Upper lobe of right lung (tissue), 1 donor: ENCODE data around the gene NUFIP2. TPM values are rescaled to one million over a fixed set of nuclear protein-coding genes. Genes with fewer than 3 reads are reported as not detected.
A peak's percentile ranks its signal among the peaks of the same experiment; 100 is the strongest.

Experiments
- ATAC-seq: fragments of 200-7000 bp; cut with Tn5 transposase; one replicate; pipeline ENCODE4 v1.9.1; 2020; ENCODE audit warnings: mild to moderate bottlenecking, moderate library complexity
- DNase-seq: peaks from one replicate; pipeline ENCODE4 v3.0.0-alpha.2; 2020
- H3K27ac ChIP-seq: fragments of 200-600 bp; one replicate; pipeline ENCODE4 v1.8.0; 2022
- H3K27me3 ChIP-seq: fragments of 200-600 bp; one replicate; pipeline ENCODE4 v1.8.0; 2022; ENCODE audit warnings: mild to moderate bottlenecking
- H3K36me3 ChIP-seq: fragments of 200-600 bp; one replicate; pipeline ENCODE4 v1.8.0; 2022
- H3K4me1 ChIP-seq: fragments of 200-600 bp; one replicate; pipeline ENCODE4 v1.8.0; 2022
- H3K4me3 ChIP-seq: fragments of 200-600 bp; one replicate; pipeline ENCODE4 v1.8.0; 2022; ENCODE audit warnings: mild to moderate bottlenecking
- H3K9me3 ChIP-seq: fragments of 200-600 bp; one replicate; pipeline ENCODE4 v1.8.0; 2022
- CTCF ChIP-seq: fragments of 200-600 bp; IDR thresholded peaks from one replicate; pipeline ENCODE4 v1.8.0; 2022; ENCODE audit warnings: antibody characterized with exemption
- intact Hi-C: fragments of 100-400 bp; cut with DNase I; formaldehyde crosslinking; loops from one replicate; pipeline ENCODE4 v1.11.0; 2022
- total RNA-seq: library from RNA; stranded (reverse); fragmentation: NEBNext Ultra II Directional; extraction: Animal tissue kit (Norgen Biotek cat#: 25700); gene quantifications from one replicate; pipeline ENCODE4 v1.2.1, GENCODE V29; 2021
- donor health status: DM: no; HTN: yes; CAD: no; lungs with severe emphysema.

The NUFIP2 gene
- total RNA-seq, 1 donor from 2014 or later, result 51.5 TPM

- H3K36me3 ChIP-seq, result no peaks in the 10 kb centered on the region
- intact Hi-C loops, result loop anchor here (5.0 kb wide), 1 partner anchor 68 kb away; no protein-coding TSS in a partner anchor
- no peak for ATAC-seq
Observed at GRCh38 chr17:29215174-29215573, 78.8 kb downstream of the NUFIP2 start.

GRCh38 chr17:29214215-29215146 lies 79.5 kb downstream of the NUFIP2 start:
- no peak for DNase-seq
- intact Hi-C loops, result loop anchor here (5.0 kb wide), 1 partner anchor 67 kb away; no protein-coding TSS in a partner anchor
- no peak overlapping the region for H3K27ac ChIP-seq
- peaks cover 4% of the 10 kb centered on the region for H3K4me1 ChIP-seq
- ATAC-seq, result peak; percentile 82
- no peak for TF ChIP-seq CTCF
- no peaks in the 10 kb centered on the region for H3K36me3 ChIP-seq
- no peak overlapping the region for H3K4me3 ChIP-seq
- H3K27me3 ChIP-seq, result no peaks in the 10 kb centered on the region
- H3K9me3 ChIP-seq, result no peaks in the 10 kb centered on the region

More at GRCh38 chr17:29215174-29215573, 78.8 kb downstream of the NUFIP2 start:
- Histone ChIP-seq H3K4me3 (no peak overlapping the region), H3K9me3 (no peaks in the 10 kb centered on the region), H3K27me3 (no peaks in the 10 kb centered on the region), H3K4me1 (peaks cover 6% of the 10 kb centered on the region), H3K27ac (no peak overlapping the region)
- no peak for DNase-seq
- TF ChIP-seq CTCF, result no peak

- H3K27me3 ChIP-seq, result no peaks in the 10 kb centered on the region
- no peaks in the 10 kb centered on the region for H3K4me1 ChIP-seq
- ATAC-seq (no peak), DNase-seq (no peak)
- H3K36me3 ChIP-seq, result no peaks in the 10 kb centered on the region
- no peak overlapping the region for H3K27ac ChIP-seq
- TF ChIP-seq CTCF, result no peak
- no peak overlapping the region for H3K4me3 ChIP-seq
- intact Hi-C loops, result no loop called here
- no peaks in the 10 kb centered on the region for H3K9me3 ChIP-seq
Observed at GRCh38 chr17:29212681-29213121, 81.2 kb downstream of the NUFIP2 start.

GRCh38 chr17:29212094-29212631 lies 81.8 kb downstream of the NUFIP2 start:
- H3K36me3 ChIP-seq, result no peaks in the 10 kb centered on the region
- H3K4me3 ChIP-seq, result no peak overlapping the region
- H3K27me3 ChIP-seq, result no peaks in the 10 kb centered on the region
- no peak for TF ChIP-seq CTCF
- no peaks in the 10 kb centered on the region for H3K4me1 ChIP-seq
- intact Hi-C loops, result no loop called here
- no peak overlapping the region for H3K27ac ChIP-seq
- DNase-seq, result no peak
- H3K9me3 ChIP-seq, result no peaks in the 10 kb centered on the region
- ATAC-seq, result no peak

GRCh38 chr17:29210879-29211278 lies 83.1 kb downstream of the NUFIP2 start:
- H3K27ac ChIP-seq, result no peak overlapping the region
- intact Hi-C loops, result no loop called here
- H3K4me3 ChIP-seq, result no peak overlapping the region
- no peaks in the 10 kb centered on the region for H3K9me3 ChIP-seq
- H3K27me3 ChIP-seq, result no peaks in the 10 kb centered on the region
- DNase-seq (no peak), ATAC-seq (no peak)
- no peaks in the 10 kb centered on the region for H3K36me3 ChIP-seq
- no peak for TF ChIP-seq CTCF
- H3K4me1 ChIP-seq, result no peaks in the 10 kb centered on the region
